ENCODE data around the gene GDPGP1.
"Not testable (repeated sequence)": the region's sequence is repeated elsewhere in the genome, so short reads cannot be mapped to it uniquely, and the experiment has no call there.

Gene GDPGP1

DNA sequence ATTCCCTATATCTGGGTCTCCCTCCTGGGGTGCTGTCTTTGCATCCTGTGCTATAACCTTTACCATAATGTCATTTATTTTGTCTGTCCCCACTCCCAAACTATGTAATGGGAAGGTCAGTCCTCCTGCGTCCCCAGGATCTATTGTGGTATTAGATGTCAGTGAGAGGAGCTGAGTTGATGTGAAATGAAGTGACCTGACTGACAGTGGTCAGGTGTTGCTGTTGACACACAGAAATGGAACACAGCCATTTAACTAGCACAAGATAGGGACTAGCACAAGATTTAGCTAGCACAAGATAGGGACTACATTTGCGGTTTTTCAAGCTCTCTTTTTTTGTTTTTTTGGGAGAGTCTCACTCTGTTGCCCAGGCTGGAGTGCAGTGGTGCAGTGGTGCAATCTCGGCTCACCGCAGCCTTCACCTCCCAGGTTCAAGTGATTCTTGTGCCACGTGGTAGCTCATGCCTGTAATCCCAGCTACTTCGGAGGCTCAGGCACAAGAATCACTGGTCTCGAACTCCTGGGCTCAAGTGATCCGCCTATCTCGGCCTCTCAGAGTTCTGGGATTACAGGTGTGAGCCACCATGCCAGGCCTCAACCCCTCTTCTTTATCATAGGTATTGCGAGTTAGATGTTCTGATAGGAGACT is 36.6 kb downstream of the GDPGP1 start:
- H2AFZ ChIP-seq (ENCODE audit: low read depth) = no peak overlapping the region
- no peaks in the 10 kb centered on the region for H3K27me3 ChIP-seq (ENCODE audit: insufficient read depth, low read depth)
- H3K4me3 ChIP-seq (IDR thresholded peaks at IDR 0.05; ENCODE audit: insufficient read depth, low read depth, low read length) = no peak overlapping the region
- 0 out of 2 replicates have a peak, but pooled peaks cover 18% of the 10 kb centered on the region for H4K20me1 ChIP-seq (ENCODE audit: insufficient read depth)
- H3K9ac ChIP-seq = no peak overlapping the region
- TF ChIP-seq, protein P1, sequence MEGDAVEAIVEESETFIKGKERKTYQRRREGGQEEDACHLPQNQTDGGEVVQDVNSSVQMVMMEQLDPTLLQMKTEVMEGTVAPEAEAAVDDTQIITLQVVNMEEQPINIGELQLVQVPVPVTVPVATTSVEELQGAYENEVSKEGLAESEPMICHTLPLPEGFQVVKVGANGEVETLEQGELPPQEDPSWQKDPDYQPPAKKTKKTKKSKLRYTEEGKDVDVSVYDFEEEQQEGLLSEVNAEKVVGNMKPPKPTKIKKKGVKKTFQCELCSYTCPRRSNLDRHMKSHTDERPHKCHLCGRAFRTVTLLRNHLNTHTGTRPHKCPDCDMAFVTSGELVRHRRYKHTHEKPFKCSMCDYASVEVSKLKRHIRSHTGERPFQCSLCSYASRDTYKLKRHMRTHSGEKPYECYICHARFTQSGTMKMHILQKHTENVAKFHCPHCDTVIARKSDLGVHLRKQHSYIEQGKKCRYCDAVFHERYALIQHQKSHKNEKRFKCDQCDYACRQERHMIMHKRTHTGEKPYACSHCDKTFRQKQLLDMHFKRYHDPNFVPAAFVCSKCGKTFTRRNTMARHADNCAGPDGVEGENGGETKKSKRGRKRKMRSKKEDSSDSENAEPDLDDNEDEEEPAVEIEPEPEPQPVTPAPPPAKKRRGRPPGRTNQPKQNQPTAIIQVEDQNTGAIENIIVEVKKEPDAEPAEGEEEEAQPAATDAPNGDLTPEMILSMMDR (conservative IDR thresholded peaks at IDR 0.05; ENCODE audit: low read depth, low read length) = no peak
- no peak overlapping the region for H3K4me2 ChIP-seq
- H3K4me1 ChIP-seq (ENCODE audit: low read depth, poor library complexity, severe bottlenecking) = peaks cover 26% of the 10 kb centered on the region
- peaks cover 52% of the 10 kb centered on the region for H3K79me2 ChIP-seq (ENCODE audit: insufficient read depth, low read depth)
- no peak overlapping the region for H3K27ac ChIP-seq
- no peaks in the 10 kb centered on the region; the same call in 1 of the 2 replicates for H3K36me3 ChIP-seq (ENCODE audit: insufficient read depth)

DNA sequence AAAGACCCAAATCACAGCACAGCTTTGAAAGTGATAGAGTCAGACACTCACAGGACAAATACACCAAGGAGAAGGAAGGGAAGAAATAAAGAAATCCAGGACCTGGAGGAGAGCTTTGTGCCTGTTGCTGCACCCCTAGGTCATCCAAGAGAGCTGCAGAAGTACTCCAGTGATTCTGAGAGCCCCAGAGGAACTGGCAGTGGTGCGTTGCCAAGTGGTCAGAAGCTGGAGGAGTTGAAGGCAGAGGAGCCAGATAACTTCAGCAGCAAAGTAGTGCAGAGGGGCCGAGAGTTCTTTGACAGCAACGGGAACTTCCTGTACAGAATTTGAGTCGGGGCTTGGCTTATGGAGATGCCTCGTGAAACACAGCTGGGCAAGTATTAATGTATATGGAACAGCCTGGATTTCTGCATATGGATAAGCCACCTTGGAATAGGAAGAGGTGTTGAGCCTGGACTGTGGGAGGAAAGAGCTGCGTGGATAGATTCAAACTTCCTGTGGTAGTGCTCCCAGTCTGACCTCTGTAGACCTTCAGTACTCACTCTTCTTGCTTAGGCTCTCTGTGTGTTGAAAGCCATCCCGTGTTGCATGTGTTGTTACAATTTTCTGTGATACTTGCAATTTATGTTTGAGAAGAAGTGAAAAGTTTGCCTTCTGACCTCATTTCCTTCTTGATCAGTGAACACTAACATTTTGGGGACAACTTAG is 37.6 kb downstream of the GDPGP1 start:
- Histone ChIP-seq H3K36me3 (ENCODE audit: insufficient read depth) (no peaks in the 10 kb centered on the region; the same call in 1 of the 2 replicates), H3K27me3 (ENCODE audit: insufficient read depth, low read depth) (no peaks in the 10 kb centered on the region), H4K20me1 (ENCODE audit: insufficient read depth) (0 out of 2 replicates have a peak, but pooled peaks cover 18% of the 10 kb centered on the region), H2AFZ (ENCODE audit: low read depth) (no peak overlapping the region), H3K27ac (no peak overlapping the region), H3K4me1 (ENCODE audit: low read depth, poor library complexity, severe bottlenecking) (peaks cover 24% of the 10 kb centered on the region), H3K4me2 (no peak overlapping the region), H3K4me3 (IDR thresholded peaks at IDR 0.05; ENCODE audit: insufficient read depth, low read depth, low read length) (no peak overlapping the region), H3K79me2 (ENCODE audit: insufficient read depth, low read depth) (peaks cover 44% of the 10 kb centered on the region), H3K9ac (no peak overlapping the region)
- TF ChIP-seq, protein P1 (conservative IDR thresholded peaks at IDR 0.05; ENCODE audit: low read depth, low read length) = no peak

DNA sequence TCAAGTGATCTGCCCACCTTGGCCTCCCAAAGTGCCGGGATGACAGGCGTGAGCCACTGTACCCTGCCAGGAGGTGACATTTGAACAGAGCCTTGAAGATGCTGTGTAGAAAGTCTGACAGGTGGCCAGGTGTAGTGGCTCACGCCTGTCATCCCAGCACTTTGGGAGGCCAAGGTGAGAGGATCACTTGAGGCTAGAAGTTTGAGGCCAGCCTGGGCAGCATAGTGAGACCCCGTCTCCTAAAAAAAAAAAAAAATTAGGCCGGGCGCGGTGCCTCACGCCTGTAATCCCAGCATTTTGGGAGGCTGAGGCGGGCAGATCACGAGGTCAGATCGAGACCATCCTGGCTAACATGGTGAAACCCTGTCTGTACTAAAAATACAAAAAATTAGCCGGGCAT is 44.5 kb downstream of the GDPGP1 start:
- not testable (repeated sequence) for H3K79me2 ChIP-seq (ENCODE audit: insufficient read depth, low read depth); H2AFZ ChIP-seq (ENCODE audit: low read depth); H3K36me3 ChIP-seq (ENCODE audit: insufficient read depth); H3K4me1 ChIP-seq (ENCODE audit: low read depth, poor library complexity, severe bottlenecking); H3K27ac ChIP-seq; H3K4me2 ChIP-seq; H3K27me3 ChIP-seq (ENCODE audit: insufficient read depth, low read depth); H3K4me3 ChIP-seq (IDR thresholded peaks at IDR 0.05; ENCODE audit: insufficient read depth, low read depth, low read length); H3K9ac ChIP-seq; H4K20me1 ChIP-seq (ENCODE audit: insufficient read depth)

DNA sequence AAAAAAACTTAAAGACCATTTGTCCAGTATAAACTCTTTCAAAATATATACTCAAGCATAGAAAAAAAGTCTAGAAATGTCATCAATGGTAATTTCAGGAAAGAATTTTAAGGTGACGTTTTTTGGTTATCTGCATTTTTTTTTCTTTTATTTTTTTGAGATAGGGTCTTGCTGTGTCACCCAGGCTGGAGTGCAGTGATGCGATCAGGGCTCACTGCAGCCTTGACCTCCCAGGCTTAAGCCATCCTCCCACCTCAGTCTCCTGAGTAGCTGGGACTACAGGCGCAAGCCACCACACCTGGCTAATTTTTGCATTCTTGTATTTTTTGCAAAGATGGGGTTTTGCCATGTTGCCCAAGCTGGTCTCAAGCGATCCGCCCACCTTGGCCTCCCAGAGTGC is 46.7 kb downstream of the GDPGP1 start:
- not testable (repeated sequence) for H3K9ac ChIP-seq; H3K4me1 ChIP-seq (ENCODE audit: low read depth, poor library complexity, severe bottlenecking); H3K79me2 ChIP-seq (ENCODE audit: insufficient read depth, low read depth); H3K36me3 ChIP-seq (ENCODE audit: insufficient read depth); H4K20me1 ChIP-seq (ENCODE audit: insufficient read depth); H3K4me2 ChIP-seq; H3K27me3 ChIP-seq (ENCODE audit: insufficient read depth, low read depth); H2AFZ ChIP-seq (ENCODE audit: low read depth); H3K27ac ChIP-seq; H3K4me3 ChIP-seq (IDR thresholded peaks at IDR 0.05; ENCODE audit: insufficient read depth, low read depth, low read length)

DNA sequence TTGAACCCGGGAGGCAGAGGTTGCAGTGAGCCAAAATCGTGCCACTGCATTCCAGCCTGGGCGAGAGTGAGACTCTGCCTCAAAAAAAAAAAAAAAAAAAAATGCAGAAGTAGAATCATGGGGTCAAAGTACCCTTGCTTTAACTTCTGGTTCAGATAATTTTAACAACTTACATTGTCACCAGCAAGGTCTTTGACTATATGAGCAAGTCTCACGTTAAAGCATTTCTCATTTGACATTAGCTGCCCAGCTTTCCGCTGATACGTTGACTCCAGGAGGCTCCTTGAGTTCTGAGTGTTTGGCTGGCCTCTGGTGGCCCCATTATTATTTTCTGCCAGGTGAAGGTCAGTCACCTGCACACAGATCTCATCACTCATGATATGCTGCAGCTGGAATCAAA is 47.6 kb downstream of the GDPGP1 start:
- H3K4me1 ChIP-seq (ENCODE audit: low read depth, poor library complexity, severe bottlenecking); H2AFZ ChIP-seq (ENCODE audit: low read depth): not testable (repeated sequence)

DNA sequence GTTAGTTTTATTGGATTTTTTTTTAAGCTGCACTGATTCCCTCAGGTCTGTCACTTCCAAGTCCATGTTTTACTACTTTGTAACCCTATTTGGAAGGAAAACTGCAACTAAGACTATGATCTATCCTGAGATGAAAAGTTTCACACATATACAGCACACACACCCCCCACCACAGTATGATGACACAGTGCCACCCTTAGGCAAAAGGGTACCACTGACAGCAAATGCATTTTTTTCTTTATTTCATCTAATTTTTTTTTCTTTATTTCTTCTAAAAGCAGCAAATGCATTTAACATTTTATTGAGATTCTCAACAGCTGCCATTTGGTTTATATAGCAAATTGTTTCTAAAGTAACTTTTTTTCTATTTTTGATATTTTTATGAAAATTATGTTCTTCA is 52.7 kb downstream of the GDPGP1 start:
- H3K4me2 ChIP-seq = no peak overlapping the region
- H3K9ac ChIP-seq = no peak overlapping the region
- H3K4me3 ChIP-seq (IDR thresholded peaks at IDR 0.05; ENCODE audit: insufficient read depth, low read depth, low read length) = no peak overlapping the region

More for the DNA sequence above, 47.6 kb downstream of the GDPGP1 start:
- not testable (repeated sequence) for H3K27me3 ChIP-seq (ENCODE audit: insufficient read depth, low read depth); H3K9ac ChIP-seq; H3K27ac ChIP-seq; H4K20me1 ChIP-seq (ENCODE audit: insufficient read depth); H3K4me2 ChIP-seq; H3K4me3 ChIP-seq (IDR thresholded peaks at IDR 0.05; ENCODE audit: insufficient read depth, low read depth, low read length); H3K36me3 ChIP-seq (ENCODE audit: insufficient read depth); H3K79me2 ChIP-seq (ENCODE audit: insufficient read depth, low read depth)

More for the DNA sequence above, 52.7 kb downstream of the GDPGP1 start:
- H2AFZ ChIP-seq (ENCODE audit: low read depth) = no peak overlapping the region
- no peaks in the 10 kb centered on the region for H4K20me1 ChIP-seq (ENCODE audit: insufficient read depth)
- H3K27me3 ChIP-seq (ENCODE audit: insufficient read depth, low read depth) = no peaks in the 10 kb centered on the region
- TF ChIP-seq, protein P1 (conservative IDR thresholded peaks at IDR 0.05; ENCODE audit: low read depth, low read length) = peak; percentile 75
- no peaks in the 10 kb centered on the region for H3K79me2 ChIP-seq (ENCODE audit: insufficient read depth, low read depth)
- no peaks in the 10 kb centered on the region for H3K36me3 ChIP-seq (ENCODE audit: insufficient read depth)
- H3K27ac ChIP-seq = no peak overlapping the region
- peaks cover 19% of the 10 kb centered on the region for H3K4me1 ChIP-seq (ENCODE audit: low read depth, poor library complexity, severe bottlenecking)
